Chondrocyte (in vitro differentiated cells): ENCODE measurements around the gene SLIRP. TPM values are rescaled to one million over a fixed set of nuclear protein-coding genes. Genes with fewer than 3 reads are reported as not detected.

Experiments
- DNase-seq: peaks from one replicate; pipeline ENCODE4 v3.0.0; 2021; ENCODE audit warnings: mixed read lengths, low spot score
- H3K27ac Mint-ChIP-seq: one replicate; pipeline ENCODE4 v1.8.0; 2021; ENCODE audit warnings: mild to moderate bottlenecking, moderate library complexity, mixed read lengths; ENCODE audit not compliant: unreplicated experiment
- H3K27me3 Mint-ChIP-seq: 2 replicates; pipeline ENCODE4 v1.8.0; 2021; ENCODE audit warnings: low read depth, mixed read lengths
- H3K36me3 Mint-ChIP-seq: 2 replicates; pipeline ENCODE4 v1.8.0; 2021; ENCODE audit warnings: low read depth, mixed read lengths
- H3K4me1 Mint-ChIP-seq: 2 replicates; pipeline ENCODE4 v1.8.0; 2021; ENCODE audit warnings: low read depth, mild to moderate bottlenecking, mixed read lengths
- H3K4me3 Mint-ChIP-seq: one replicate; pipeline ENCODE4 v1.8.0; 2021; ENCODE audit warnings: mild to moderate bottlenecking, moderate library complexity, mixed read lengths; ENCODE audit not compliant: unreplicated experiment
- H3K9me3 Mint-ChIP-seq: 2 replicates; pipeline ENCODE4 v1.8.0; 2021; ENCODE audit warnings: low read depth, mixed read lengths
- total RNA-seq: library from RNA; stranded (reverse); gene quantifications from 3 replicates; pipeline ENCODE4 v1.2.1, GENCODE V29; 2021
- TF ChIP-seq, protein P1 (sequence below): fragments of 200-600 bp; sonication (generic); IDR thresholded peaks from 2 replicates; pipeline ENCODE4 v1.5.0; 2021; ENCODE audit warnings: antibody characterized with exemption, mild to moderate bottlenecking, moderate library complexity

The SLIRP gene
- total RNA-seq, 1 donor from 2014 or later = 79.5 TPM

DNA sequence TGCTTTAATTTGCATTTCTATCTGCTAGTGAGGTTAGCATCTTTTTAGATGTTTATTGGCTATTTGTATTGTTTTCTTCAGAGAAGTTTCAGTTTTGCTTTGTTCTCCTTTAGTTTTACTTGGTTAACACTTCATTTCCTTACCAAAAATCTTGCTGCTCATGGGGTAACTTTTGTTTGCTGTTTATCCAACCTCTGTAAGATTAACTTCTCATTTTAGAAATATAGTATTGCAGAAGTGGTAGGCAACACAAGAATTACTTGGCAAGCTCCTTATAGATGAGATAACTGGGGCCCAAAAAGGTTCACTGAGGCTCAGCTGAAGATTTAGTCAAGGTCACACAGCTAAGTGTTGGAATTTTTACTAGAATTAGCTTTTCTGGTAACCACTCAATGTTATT lies 40.6 kb upstream of the SLIRP start:
- no peak overlapping the region for H3K27ac Mint-ChIP-seq
- H3K36me3 Mint-ChIP-seq = no peaks in the 10 kb centered on the region
- H3K4me1 Mint-ChIP-seq = no peaks in the 10 kb centered on the region
- no peaks in the 10 kb centered on the region for H3K27me3 Mint-ChIP-seq
- no peak overlapping the region for H3K4me3 Mint-ChIP-seq
- DNase-seq = no peak
- TF ChIP-seq, protein P1, sequence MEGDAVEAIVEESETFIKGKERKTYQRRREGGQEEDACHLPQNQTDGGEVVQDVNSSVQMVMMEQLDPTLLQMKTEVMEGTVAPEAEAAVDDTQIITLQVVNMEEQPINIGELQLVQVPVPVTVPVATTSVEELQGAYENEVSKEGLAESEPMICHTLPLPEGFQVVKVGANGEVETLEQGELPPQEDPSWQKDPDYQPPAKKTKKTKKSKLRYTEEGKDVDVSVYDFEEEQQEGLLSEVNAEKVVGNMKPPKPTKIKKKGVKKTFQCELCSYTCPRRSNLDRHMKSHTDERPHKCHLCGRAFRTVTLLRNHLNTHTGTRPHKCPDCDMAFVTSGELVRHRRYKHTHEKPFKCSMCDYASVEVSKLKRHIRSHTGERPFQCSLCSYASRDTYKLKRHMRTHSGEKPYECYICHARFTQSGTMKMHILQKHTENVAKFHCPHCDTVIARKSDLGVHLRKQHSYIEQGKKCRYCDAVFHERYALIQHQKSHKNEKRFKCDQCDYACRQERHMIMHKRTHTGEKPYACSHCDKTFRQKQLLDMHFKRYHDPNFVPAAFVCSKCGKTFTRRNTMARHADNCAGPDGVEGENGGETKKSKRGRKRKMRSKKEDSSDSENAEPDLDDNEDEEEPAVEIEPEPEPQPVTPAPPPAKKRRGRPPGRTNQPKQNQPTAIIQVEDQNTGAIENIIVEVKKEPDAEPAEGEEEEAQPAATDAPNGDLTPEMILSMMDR = no peak
- no peaks in the 10 kb centered on the region for H3K9me3 Mint-ChIP-seq

DNA sequence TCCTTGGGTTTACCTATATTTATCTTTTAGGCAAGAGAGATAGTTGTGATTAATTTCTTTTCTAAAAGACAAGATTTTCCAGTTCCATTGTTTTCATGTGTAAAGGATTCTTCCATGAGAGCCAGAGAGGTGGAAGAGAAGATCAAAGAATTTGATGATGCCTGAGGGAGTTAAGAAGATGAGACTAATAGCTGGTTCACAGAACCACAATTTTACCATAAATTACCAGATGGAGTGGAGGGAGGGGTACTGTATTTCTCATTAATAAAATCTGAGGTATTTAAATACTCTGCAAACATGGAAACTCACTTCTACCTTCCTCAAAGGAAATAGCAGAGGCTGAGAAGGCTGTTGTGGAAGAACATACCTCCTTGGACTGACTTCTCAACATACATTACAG lies 34.7 kb upstream of the SLIRP start:
- no peaks in the 10 kb centered on the region for H3K9me3 Mint-ChIP-seq
- H3K27ac Mint-ChIP-seq = no peak overlapping the region
- no peak for DNase-seq
- no peaks in the 10 kb centered on the region for H3K4me1 Mint-ChIP-seq
- H3K27me3 Mint-ChIP-seq = no peaks in the 10 kb centered on the region
- no peak overlapping the region for H3K4me3 Mint-ChIP-seq
- TF ChIP-seq, protein P1 = no peak
- H3K36me3 Mint-ChIP-seq = peaks cover 20% of the 10 kb centered on the region

DNA sequence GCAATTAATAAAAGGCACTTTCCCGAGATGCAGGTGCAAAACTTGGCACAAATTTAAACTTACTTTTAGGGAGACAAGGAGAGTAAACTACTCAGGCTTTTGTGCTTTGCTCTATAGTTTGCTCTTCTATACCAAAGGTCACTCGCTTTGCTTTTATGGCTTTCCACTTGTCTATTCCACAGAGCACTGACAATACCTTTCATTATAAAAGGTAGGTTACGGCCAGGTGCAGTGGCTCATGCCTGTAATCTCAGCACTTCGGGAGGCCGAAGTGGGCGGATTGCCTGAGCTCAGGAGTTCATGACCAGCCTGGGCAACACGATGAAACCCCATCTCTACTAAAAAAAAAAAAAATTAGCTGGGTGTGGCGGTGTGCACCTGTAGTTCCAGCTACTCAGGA lies 33.0 kb upstream of the SLIRP start:
- Mint-ChIP-seq H3K4me3 (no peak overlapping the region), H3K9me3 (no peaks in the 10 kb centered on the region), H3K27ac (no peak overlapping the region), H3K4me1 (no peaks in the 10 kb centered on the region), H3K36me3 (peaks cover 23% of the 10 kb centered on the region), H3K27me3 (no peaks in the 10 kb centered on the region)
- TF ChIP-seq, protein P1 = no peak
- no peak for DNase-seq

DNA sequence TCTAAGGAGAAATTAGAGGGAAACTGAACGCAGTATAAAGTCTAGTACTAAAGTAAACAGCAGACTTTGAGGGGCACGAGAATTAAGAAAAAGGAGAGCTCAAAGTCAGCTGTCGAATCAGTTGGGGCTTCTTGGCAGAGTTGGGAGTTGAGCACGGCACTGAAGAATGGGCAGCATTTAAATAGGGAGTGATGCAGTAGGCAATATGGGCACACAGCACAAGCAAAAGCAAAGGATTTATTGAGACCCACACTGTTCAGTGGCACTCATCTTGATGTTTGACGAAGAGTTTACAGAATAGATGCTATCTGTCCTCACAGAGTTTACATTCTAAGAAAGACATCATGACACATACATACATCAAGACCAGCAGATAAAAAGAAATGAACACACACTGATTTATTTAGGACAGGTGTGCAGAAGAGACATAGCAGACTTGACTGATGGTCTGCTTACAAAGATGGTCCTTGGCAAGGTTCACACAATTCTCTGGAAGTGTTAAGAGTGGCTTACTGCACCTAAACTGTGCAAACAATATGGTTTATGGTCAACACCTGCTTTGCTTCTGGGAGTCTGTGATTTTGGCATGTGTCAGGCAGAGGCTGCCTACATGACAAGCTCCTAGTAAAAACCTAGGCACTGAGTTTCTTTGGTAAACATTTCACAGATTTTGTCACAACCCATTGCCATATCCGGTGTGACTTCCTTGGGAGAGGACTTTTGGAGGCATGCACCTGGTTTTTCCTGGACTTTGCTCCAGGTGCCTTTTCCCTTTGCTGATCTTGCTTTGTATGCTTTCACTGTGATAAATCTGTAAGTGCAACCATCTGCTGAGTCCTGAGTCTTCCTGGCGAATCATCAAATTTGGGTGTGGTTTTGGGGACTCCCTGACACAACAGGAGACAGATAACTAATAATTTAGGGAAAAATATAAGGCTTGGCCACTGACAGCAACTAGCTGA lies 26.4 kb upstream of the SLIRP start:
- DNase-seq = no peak
- no peaks in the 10 kb centered on the region for H3K9me3 Mint-ChIP-seq
- H3K4me1 Mint-ChIP-seq = peaks cover 21% of the 10 kb centered on the region
- peak overlapping the region; percentile 37 for H3K27ac Mint-ChIP-seq
- H3K4me3 Mint-ChIP-seq = no peak overlapping the region
- TF ChIP-seq, protein P1 = no peak
- H3K36me3 Mint-ChIP-seq = peaks cover 7% of the 10 kb centered on the region
- H3K27me3 Mint-ChIP-seq = no peaks in the 10 kb centered on the region

DNA sequence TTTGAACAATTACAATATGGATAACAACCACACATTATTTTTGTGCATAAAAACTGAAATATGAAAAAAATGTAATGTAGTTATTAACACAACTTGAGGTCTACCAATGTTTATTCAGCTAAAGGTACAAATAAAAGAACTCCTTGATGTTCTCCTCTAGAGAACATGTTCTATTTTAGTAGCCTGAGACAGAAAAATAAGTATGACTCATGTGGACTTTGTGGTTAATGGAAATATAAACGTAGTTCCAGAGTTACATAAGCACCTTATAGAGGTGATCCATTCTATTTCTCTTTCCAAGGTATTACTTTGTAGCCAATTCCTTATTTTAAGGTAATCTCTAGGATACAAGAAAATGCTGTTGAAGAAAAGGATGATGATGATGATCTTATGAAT lies 25.7 kb upstream of the SLIRP start:
- Mint-ChIP-seq H3K27ac (peak overlapping the region; percentile 78), H3K4me3 (no peak overlapping the region), H3K9me3 (no peaks in the 10 kb centered on the region), H3K27me3 (no peaks in the 10 kb centered on the region), H3K36me3 (peaks cover 11% of the 10 kb centered on the region), H3K4me1 (peaks cover 21% of the 10 kb centered on the region)
- no peak for DNase-seq
- TF ChIP-seq, protein P1 = no peak
